GM12864 (cell line): ENCODE data around the gene ZNF418.

ENCODE experiments used
- DNase-seq: peaks from one replicate; pipeline ENCODE4 v3.0.0-alpha.2; 2011; ENCODE audit warnings: low read depth
- H3K4me3 ChIP-seq: 2 replicates; pipeline ENCODE4 v1.5.1; 2011; ENCODE audit warnings: mild to moderate bottlenecking, low read depth, low read length, control low read depth
- CTCF ChIP-seq: IDR thresholded peaks from 2 replicates; pipeline ENCODE4 v1.5.1; 2011; ENCODE audit warnings: low read depth, mild to moderate bottlenecking, moderate library complexity, low read length, control low read depth, inconsistent platforms; ENCODE audit errors: missing control alignments

ZNF418 gene

DNA sequence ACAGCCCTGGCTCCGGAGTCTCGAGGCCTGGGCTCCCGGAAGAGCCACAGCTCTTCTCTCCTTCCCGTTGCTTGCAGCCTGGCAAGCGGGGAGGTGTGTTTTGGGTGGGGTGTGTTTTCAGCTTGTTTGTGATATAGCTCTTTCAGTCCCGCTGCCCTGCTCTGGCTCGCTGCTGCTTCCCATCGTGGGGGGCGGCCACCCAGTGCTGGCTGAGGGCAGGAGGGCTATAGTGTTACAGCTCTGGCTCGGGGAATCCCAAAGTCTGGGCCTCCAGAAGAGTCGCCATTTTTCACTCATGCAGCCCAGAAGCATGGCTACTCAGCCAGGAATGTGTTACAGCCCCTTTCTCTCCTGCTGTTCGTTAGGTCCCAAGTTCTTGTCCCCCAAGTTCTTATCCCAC, 14.5 kb upstream of the ZNF418 start:
- no peak overlapping the region for H3K4me3 ChIP-seq
- TF ChIP-seq CTCF, result no peak
- no peak for DNase-seq

GRCh38 chr19:57949296-57949695, 14.1 kb upstream of the ZNF418 start:
- no peak overlapping the region for H3K4me3 ChIP-seq
- no peak for TF ChIP-seq CTCF
- DNase-seq, result no peak

- H3K4me3 ChIP-seq, result peak within 1 kb of the TSS; percentile 69
- peak; percentile 84 for DNase-seq
- TF ChIP-seq CTCF, result peak; percentile 59
Observed at GRCh38 chr19:57947419-57948134, 12.4 kb upstream of the ZNF418 start, which contains the start of gene ZNF256. TSS of gene ZNF256 (minus strand) at chr19:57947706. CDS start at chr19:57947474, 232 bp downstream.

GRCh38 chr19:57947088-57947418, 11.9 kb upstream of the ZNF418 start:
- DNase-seq, result no peak
- no peak for TF ChIP-seq CTCF
- peak overlapping the region; percentile 69 for H3K4me3 ChIP-seq

- no peak for TF ChIP-seq CTCF
- DNase-seq, result no peak
- peak overlapping the region; percentile 69; the same call in 1 of the 2 replicates for H3K4me3 ChIP-seq
Observed at GRCh38 chr19:57946316-57946715, 11.1 kb upstream of the ZNF418 start.

GRCh38 chr19:57941593-57941992, 6.4 kb upstream of the ZNF418 start:
- H3K4me3 ChIP-seq, result no peak overlapping the region
- no peak for TF ChIP-seq CTCF
- DNase-seq, result no peak

GRCh38 chr19:57935731-57936130, 529 bp upstream of the ZNF418 start:
- no peak overlapping the region for H3K4me3 ChIP-seq
- TF ChIP-seq CTCF, result no peak
- DNase-seq, result no peak
